H1 (cell line): Measurements from ENCODE around the gene MOGAT2. TPM values are rescaled to one million over a fixed set of nuclear protein-coding genes. Genes with fewer than 3 reads are reported as not detected.

Experiments used
- CBX8 ChIP-seq: fragments of 300-800, 300-1000 bp; sonication (generic); IDR thresholded peaks from 2 replicates; pipeline ENCODE4 v1.7.1; 2016; ENCODE audit warnings: low read depth, low read length, borderline replicate concordance
- CHD1 ChIP-seq: IDR thresholded peaks from 2 replicates; pipeline ENCODE4 v1.6.1; 2012; ENCODE audit warnings: low read depth, low read length, improper control_type of control experiment
- TCF12 ChIP-seq: IDR thresholded peaks from 2 replicates; pipeline ENCODE4 v1.6.1; 2011; ENCODE audit warnings: low read depth, mild to moderate bottlenecking, low read length
- polyA plus RNA-seq, 7 experiments: library from polyadenylated mRNA; depleted of rRNA in 3 of 7; stranded (reverse) in 5 of 7; unstranded in 2 of 7; fragments of >200 nt in 5 of 7; fragments of 200-250 nt in 2 of 7; gene quantifications; 1 replicate in 5 of 7; 2 replicates in 1 of 7; 4 replicates in 1 of 7; pipeline versions ENCODE4 v1.2.1 to v1.2.3, GENCODE V29; 2011 to 2013; ENCODE audit warnings: missing spikeins in 2 of 7, mixed read lengths in 2 of 7
- total RNA-seq: library from RNA; stranded (reverse); fragmentation: NEBNext Ultra II Directional; extraction: Animal tissue kit (Norgen Biotek cat#: 25700); gene quantifications from 2 replicates; pipeline ENCODE4 v1.2.1, GENCODE V29; 2021

MOGAT2 gene
- total and polyA plus RNA-seq, 2 of the 8 experiments (the other 6 are each of a cell fraction or from before 2014, with no cell fraction given), result not detected

- TF ChIP-seq TCF12, result no peak
- no peak for TF ChIP-seq CBX8
- TF ChIP-seq CHD1, result no peak
Measured at GRCh38 chr11:75760710-75761493, 43.3 kb downstream of the MOGAT2 start (continued).
